ENCODE data around the gene LENEP. TPM values are rescaled to one million over a fixed set of nuclear protein-coding genes. Genes with fewer than 3 reads are reported as not detected.

LENEP gene
- total and polyA plus RNA-seq, 2 donors (not counting 1 experiment from before 2014, with no cell fraction given): not detected

DNA sequence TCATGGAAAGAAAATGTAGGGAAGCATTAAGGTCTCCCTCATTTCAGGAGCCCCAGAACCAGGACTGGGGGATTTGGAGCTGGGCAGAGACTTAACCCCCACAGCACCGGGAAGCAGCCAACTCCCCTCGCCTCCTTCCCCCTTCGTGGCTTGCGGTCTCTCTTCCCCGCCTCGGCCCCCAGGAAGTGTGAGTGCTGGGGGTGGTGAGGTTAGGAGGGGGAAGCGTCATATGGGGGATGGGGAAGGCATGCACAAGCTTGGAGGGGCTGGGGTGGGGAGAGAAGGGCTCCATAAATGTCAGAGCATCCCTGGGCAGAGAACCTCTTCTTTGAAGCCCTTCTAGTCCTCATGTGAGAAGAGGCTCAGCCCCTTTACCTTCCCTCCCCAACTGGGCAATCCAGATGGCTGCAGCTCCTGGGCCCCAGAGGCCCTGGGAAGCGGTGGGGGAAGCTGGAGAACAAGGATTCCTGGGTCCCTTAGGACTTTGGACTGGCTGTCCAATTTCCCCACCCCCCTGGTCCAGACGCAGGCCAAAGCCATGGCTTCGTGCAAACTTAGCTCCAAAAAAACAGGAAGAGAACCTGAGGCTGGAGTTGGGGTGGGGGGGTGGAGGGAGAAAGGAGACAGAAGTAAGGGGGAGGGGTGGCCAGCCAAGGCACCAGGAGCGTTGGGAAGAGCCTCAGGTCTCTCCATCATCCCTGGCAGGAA lies 17.0 kb downstream of the LENEP start:
- H3K9me3 ChIP-seq (ENCODE audit: control insufficient read depth, insufficient read depth, low read depth, low read length): no peaks in the 10 kb centered on the region
- no peaks in the 10 kb centered on the region for H3K27me3 ChIP-seq (ENCODE audit: control insufficient read depth, insufficient read depth, low read length)
- H3K79me2 ChIP-seq (ENCODE audit: control insufficient read depth, insufficient read depth, low read length): peaks cover 2% of the 10 kb centered on the region
- TF ChIP-seq EZH2 (IDR thresholded peaks at IDR 0.05; ENCODE audit: low read length, missing control alignments): no peak
- TF ChIP-seq, protein P1, sequence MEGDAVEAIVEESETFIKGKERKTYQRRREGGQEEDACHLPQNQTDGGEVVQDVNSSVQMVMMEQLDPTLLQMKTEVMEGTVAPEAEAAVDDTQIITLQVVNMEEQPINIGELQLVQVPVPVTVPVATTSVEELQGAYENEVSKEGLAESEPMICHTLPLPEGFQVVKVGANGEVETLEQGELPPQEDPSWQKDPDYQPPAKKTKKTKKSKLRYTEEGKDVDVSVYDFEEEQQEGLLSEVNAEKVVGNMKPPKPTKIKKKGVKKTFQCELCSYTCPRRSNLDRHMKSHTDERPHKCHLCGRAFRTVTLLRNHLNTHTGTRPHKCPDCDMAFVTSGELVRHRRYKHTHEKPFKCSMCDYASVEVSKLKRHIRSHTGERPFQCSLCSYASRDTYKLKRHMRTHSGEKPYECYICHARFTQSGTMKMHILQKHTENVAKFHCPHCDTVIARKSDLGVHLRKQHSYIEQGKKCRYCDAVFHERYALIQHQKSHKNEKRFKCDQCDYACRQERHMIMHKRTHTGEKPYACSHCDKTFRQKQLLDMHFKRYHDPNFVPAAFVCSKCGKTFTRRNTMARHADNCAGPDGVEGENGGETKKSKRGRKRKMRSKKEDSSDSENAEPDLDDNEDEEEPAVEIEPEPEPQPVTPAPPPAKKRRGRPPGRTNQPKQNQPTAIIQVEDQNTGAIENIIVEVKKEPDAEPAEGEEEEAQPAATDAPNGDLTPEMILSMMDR (conservative IDR thresholded peaks at IDR 0.05 in 1 of 2, IDR thresholded peaks at IDR 0.05 in 1 of 2; ENCODE audit: low read depth in 1 of 2, low read length in 2 of 2): no peak
- no peak overlapping the region for H2AFZ ChIP-seq (ENCODE audit: low read length)
- H4K20me1 ChIP-seq (ENCODE audit: control insufficient read depth, extremely low read depth, insufficient read depth, low read length): no peaks in the 10 kb centered on the region
- no peak overlapping the region for H3K4me3 ChIP-seq (replicated peaks in 1 of 4; ENCODE audit: control extremely low read depth in 1 of 4, insufficient read depth in 1 of 4, low read depth in 3 of 4, low read length in 4 of 4)
- no peak for DNase-seq (ENCODE audit: low read depth in 2 of 2)
- H3K4me1 ChIP-seq (ENCODE audit: control insufficient read depth, extremely low read depth, insufficient read depth, low read length): peaks cover 4% of the 10 kb centered on the region
- no peak overlapping the region for H3K4me2 ChIP-seq (ENCODE audit: extremely low read depth, insufficient read depth, low read length)
- H3K9ac ChIP-seq (ENCODE audit: insufficient read depth, low read length): no peak overlapping the region
- H3K36me3 ChIP-seq (ENCODE audit: control insufficient read depth, insufficient read depth, low read length): no peaks in the 10 kb centered on the region
- no peak overlapping the region for H3K27ac ChIP-seq (ENCODE audit: insufficient read depth, low read length)

DNA sequence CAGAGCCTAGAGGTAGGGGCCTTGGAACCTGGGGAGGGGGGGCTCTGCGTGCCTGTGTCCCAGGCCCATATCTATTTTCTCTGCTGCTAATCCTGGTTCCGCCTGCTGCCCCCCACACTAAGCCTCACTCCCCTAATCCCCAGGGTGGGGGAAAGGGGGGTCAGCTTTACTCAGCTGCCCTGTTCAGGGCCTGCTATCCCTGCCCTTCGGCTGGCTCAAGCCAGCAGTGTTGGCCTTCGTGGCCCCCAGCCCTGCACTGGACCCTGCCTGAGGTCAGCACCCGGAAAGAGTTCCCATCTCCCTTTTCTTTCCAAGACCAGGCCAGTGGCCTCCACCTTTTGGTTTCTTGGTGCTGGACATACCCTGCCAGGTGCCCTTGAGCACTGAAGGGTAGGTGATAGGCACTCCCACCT lies 17.6 kb downstream of the LENEP start:
- Histone ChIP-seq H3K4me3 (replicated peaks in 1 of 4; ENCODE audit: control extremely low read depth in 1 of 4, insufficient read depth in 1 of 4, low read depth in 3 of 4, low read length in 4 of 4) (no peak overlapping the region), H2AFZ (ENCODE audit: low read length) (no peak overlapping the region), H3K36me3 (ENCODE audit: control insufficient read depth, insufficient read depth, low read length) (peaks cover 3% of the 10 kb centered on the region), H3K4me2 (ENCODE audit: extremely low read depth, insufficient read depth, low read length) (no peak overlapping the region), H3K79me2 (ENCODE audit: control insufficient read depth, insufficient read depth, low read length) (peaks cover 2% of the 10 kb centered on the region), H3K9me3 (ENCODE audit: control insufficient read depth, insufficient read depth, low read depth, low read length) (no peaks in the 10 kb centered on the region), H4K20me1 (ENCODE audit: control insufficient read depth, extremely low read depth, insufficient read depth, low read length) (no peaks in the 10 kb centered on the region), H3K27me3 (ENCODE audit: control insufficient read depth, insufficient read depth, low read length) (no peaks in the 10 kb centered on the region), H3K27ac (ENCODE audit: insufficient read depth, low read length) (no peak overlapping the region), H3K9ac (ENCODE audit: insufficient read depth, low read length) (no peak overlapping the region), H3K4me1 (ENCODE audit: control insufficient read depth, extremely low read depth, insufficient read depth, low read length) (peaks cover 2% of the 10 kb centered on the region)
- no peak for DNase-seq (ENCODE audit: low read depth in 2 of 2)
- TF ChIP-seq, protein P1 (conservative IDR thresholded peaks at IDR 0.05 in 1 of 2, IDR thresholded peaks at IDR 0.05 in 1 of 2; ENCODE audit: low read depth in 1 of 2, low read length in 2 of 2): no peak
- no peak for TF ChIP-seq EZH2 (IDR thresholded peaks at IDR 0.05; ENCODE audit: low read length, missing control alignments)

DNA sequence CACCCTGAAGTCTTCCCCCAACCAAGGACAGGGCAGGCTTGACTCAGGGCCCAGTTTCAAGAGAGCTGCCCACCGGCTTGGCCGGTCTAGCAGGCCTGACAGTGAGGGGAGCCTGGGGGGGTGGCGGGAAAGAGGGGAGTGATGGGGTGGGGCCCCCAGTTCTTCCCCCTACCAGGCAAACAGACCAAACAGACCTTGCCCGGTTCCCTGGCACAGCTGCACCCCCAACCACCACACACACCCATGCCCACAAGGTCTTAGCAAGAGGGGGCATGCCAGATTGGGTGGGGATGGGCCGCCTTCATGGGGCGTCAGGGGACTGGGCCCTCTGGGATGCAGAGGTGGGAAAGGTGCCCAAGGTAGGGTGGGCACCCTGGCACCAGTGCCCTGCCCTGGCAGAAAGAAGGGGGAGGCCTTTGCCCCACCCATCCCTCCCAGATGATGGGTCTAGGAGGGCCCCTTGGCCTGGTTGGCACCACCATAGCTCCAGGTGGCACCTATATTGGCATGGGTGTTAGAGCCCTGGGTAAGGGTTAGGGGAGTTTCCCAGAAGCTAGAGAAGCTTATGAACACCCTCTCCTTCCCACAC lies 18.1 kb downstream of the LENEP start:
- Histone ChIP-seq H3K9me3 (ENCODE audit: control insufficient read depth, insufficient read depth, low read depth, low read length) (no peaks in the 10 kb centered on the region), H3K36me3 (ENCODE audit: control insufficient read depth, insufficient read depth, low read length) (peaks cover 6% of the 10 kb centered on the region), H3K4me1 (ENCODE audit: control insufficient read depth, extremely low read depth, insufficient read depth, low read length) (peaks cover 2% of the 10 kb centered on the region), H3K27ac (ENCODE audit: insufficient read depth, low read length) (no peak overlapping the region), H3K4me2 (ENCODE audit: extremely low read depth, insufficient read depth, low read length) (no peak overlapping the region), H3K4me3 (replicated peaks in 1 of 4; ENCODE audit: control extremely low read depth in 1 of 4, insufficient read depth in 1 of 4, low read depth in 3 of 4, low read length in 4 of 4) (no peak overlapping the region), H4K20me1 (ENCODE audit: control insufficient read depth, extremely low read depth, insufficient read depth, low read length) (no peaks in the 10 kb centered on the region), H2AFZ (ENCODE audit: low read length) (no peak overlapping the region), H3K9ac (ENCODE audit: insufficient read depth, low read length) (no peak overlapping the region), H3K27me3 (ENCODE audit: control insufficient read depth, insufficient read depth, low read length) (no peaks in the 10 kb centered on the region), H3K79me2 (ENCODE audit: control insufficient read depth, insufficient read depth, low read length) (peaks cover 2% of the 10 kb centered on the region)
- TF ChIP-seq, protein P1 (conservative IDR thresholded peaks at IDR 0.05 in 1 of 2, IDR thresholded peaks at IDR 0.05 in 1 of 2; ENCODE audit: low read depth in 1 of 2, low read length in 2 of 2): no peak
- no peak for TF ChIP-seq EZH2 (IDR thresholded peaks at IDR 0.05; ENCODE audit: low read length, missing control alignments)
- DNase-seq (ENCODE audit: low read depth in 2 of 2): no peak
